ENCODE data around the gene DYSF.

DYSF gene

GRCh38 chr2:71538656-71539265, 85.4 kb downstream of the DYSF start:
- H3K79me2 ChIP-seq (ENCODE audit: insufficient read depth, low read length): no peaks in the 10 kb centered on the region
- no peak overlapping the region for H3K4me3 ChIP-seq (ENCODE audit: low read length, poor library complexity, severe bottlenecking)
- H3K4me2 ChIP-seq (ENCODE audit: low read depth, low read length, poor library complexity, severe bottlenecking): no peak overlapping the region
- no peak overlapping the region for H3K9ac ChIP-seq (ENCODE audit: low read depth, low read length, poor library complexity, severe bottlenecking)
- no peaks in the 10 kb centered on the region for H3K27me3 ChIP-seq (ENCODE audit: insufficient read depth, low read length, poor library complexity, severe bottlenecking)
- H2AFZ ChIP-seq (ENCODE audit: low read length): peak overlapping the region; percentile 36; the same call in 1 of the 2 replicates
- H3K9me2 ChIP-seq (replicated peaks; ENCODE audit: low read depth, low read length): no peaks in the 10 kb centered on the region
- no peak for TF ChIP-seq CTCF (conservative IDR thresholded peaks at IDR 0.05; ENCODE audit: low read length)
- TF ChIP-seq EZH2phosphoT487 (IDR thresholded peaks at IDR 0.05; ENCODE audit: borderline replicate concordance): no peak
- no peaks in the 10 kb centered on the region for H3K36me3 ChIP-seq (ENCODE audit: insufficient read depth, low read length)
- H3K4me1 ChIP-seq (ENCODE audit: insufficient read depth, low read length, poor library complexity, severe bottlenecking): peaks cover 6% of the 10 kb centered on the region
- no peaks in the 10 kb centered on the region for H3F3A ChIP-seq (ENCODE audit: low read depth)
- H4K20me1 ChIP-seq (ENCODE audit: insufficient read depth, low read length, poor library complexity, severe bottlenecking): no peaks in the 10 kb centered on the region
- H3K9me3 ChIP-seq (ENCODE audit: insufficient read depth, low read depth, low read length): no peaks in the 10 kb centered on the region

- Histone ChIP-seq H3F3A (ENCODE audit: low read depth) (no peaks in the 10 kb centered on the region), H3K9me2 (replicated peaks; ENCODE audit: low read depth, low read length) (no peaks in the 10 kb centered on the region), H3K9me3 (ENCODE audit: insufficient read depth, low read depth, low read length) (no peaks in the 10 kb centered on the region), H3K79me2 (ENCODE audit: insufficient read depth, low read length) (no peaks in the 10 kb centered on the region), H3K4me2 (ENCODE audit: low read depth, low read length, poor library complexity, severe bottlenecking) (no peak overlapping the region), H4K20me1 (ENCODE audit: insufficient read depth, low read length, poor library complexity, severe bottlenecking) (no peaks in the 10 kb centered on the region), H3K36me3 (ENCODE audit: insufficient read depth, low read length) (no peaks in the 10 kb centered on the region), H3K4me3 (ENCODE audit: low read length, poor library complexity, severe bottlenecking) (no peak overlapping the region), H3K9ac (ENCODE audit: low read depth, low read length, poor library complexity, severe bottlenecking) (no peak overlapping the region), H2AFZ (ENCODE audit: low read length) (no peak overlapping the region), H3K27me3 (ENCODE audit: insufficient read depth, low read length, poor library complexity, severe bottlenecking) (no peaks in the 10 kb centered on the region), H3K4me1 (ENCODE audit: insufficient read depth, low read length, poor library complexity, severe bottlenecking) (peaks cover 6% of the 10 kb centered on the region)
- no peak for TF ChIP-seq EZH2phosphoT487 (IDR thresholded peaks at IDR 0.05; ENCODE audit: borderline replicate concordance)
Measured at GRCh38 chr2:71540818-71541217, 87.5 kb downstream of the DYSF start.

GRCh38 chr2:71544919-71545571, 91.7 kb downstream of the DYSF start:
- no peak overlapping the region for H3K9ac ChIP-seq (ENCODE audit: low read depth, low read length, poor library complexity, severe bottlenecking)
- peak overlapping the region; percentile 52; the same call in 1 of the 2 replicates for H2AFZ ChIP-seq (ENCODE audit: low read length)

More at GRCh38 chr2:71544919-71545571, 91.7 kb downstream of the DYSF start:
- H3K36me3 ChIP-seq (ENCODE audit: insufficient read depth, low read length): no peaks in the 10 kb centered on the region
- no peaks in the 10 kb centered on the region for H3K27me3 ChIP-seq (ENCODE audit: insufficient read depth, low read length, poor library complexity, severe bottlenecking)
- H3K4me2 ChIP-seq (ENCODE audit: low read depth, low read length, poor library complexity, severe bottlenecking): no peak overlapping the region
- no peaks in the 10 kb centered on the region for H3K9me2 ChIP-seq (replicated peaks; ENCODE audit: low read depth, low read length)
- no peaks in the 10 kb centered on the region for H3K9me3 ChIP-seq (ENCODE audit: insufficient read depth, low read depth, low read length)
- H3K4me3 ChIP-seq (ENCODE audit: low read length, poor library complexity, severe bottlenecking): no peak overlapping the region
- H3K79me2 ChIP-seq (ENCODE audit: insufficient read depth, low read length): no peaks in the 10 kb centered on the region
- H3F3A ChIP-seq (ENCODE audit: low read depth): no peaks in the 10 kb centered on the region
- no peak for TF ChIP-seq EZH2phosphoT487 (IDR thresholded peaks at IDR 0.05; ENCODE audit: borderline replicate concordance)
- TF ChIP-seq CTCF (conservative IDR thresholded peaks at IDR 0.05; ENCODE audit: low read length): no peak
- H4K20me1 ChIP-seq (ENCODE audit: insufficient read depth, low read length, poor library complexity, severe bottlenecking): no peaks in the 10 kb centered on the region
- no peaks in the 10 kb centered on the region for H3K4me1 ChIP-seq (ENCODE audit: insufficient read depth, low read length, poor library complexity, severe bottlenecking)
